HG03139 (cell line): Measurements from ENCODE around the gene TMEM218.

ENCODE experiments used
- ATAC-seq: cut with Tn5 transposase; IDR thresholded peaks from one replicate; pipeline ENCODE4 v1.9.1; 2021; ENCODE audit not compliant: unreplicated experiment

TMEM218 gene

GRCh38 chr11:125129316-125129993 lies 18.0 kb upstream of the TMEM218 start:
- no peak for ATAC-seq

GRCh38 chr11:125128450-125128849 lies 17.0 kb upstream of the TMEM218 start:
- ATAC-seq = no peak

GRCh38 chr11:125124618-125124992 lies 13.2 kb upstream of the TMEM218 start:
- no peak for ATAC-seq

- ATAC-seq = no peak
Observed at GRCh38 chr11:125123947-125124617, 12.7 kb upstream of the TMEM218 start.

- ATAC-seq = no peak
Observed at GRCh38 chr11:125123194-125123946, 11.9 kb upstream of the TMEM218 start.

GRCh38 chr11:125117429-125117828 lies 6.0 kb upstream of the TMEM218 start:
- no peak for ATAC-seq

- no peak for ATAC-seq
Observed at GRCh38 chr11:125114518-125114917, 3.1 kb upstream of the TMEM218 start.

GRCh38 chr11:125112208-125112604 lies 780 bp upstream of the TMEM218 start:
- no peak for ATAC-seq

GRCh38 chr11:125111001-125111342 lies 454 bp downstream of the TMEM218 start:
- no peak for ATAC-seq

- ATAC-seq = no peak
Observed at GRCh38 chr11:125110506-125110905, 920 bp downstream of the TMEM218 start.

GRCh38 chr11:125108469-125108868 lies 3.0 kb downstream of the TMEM218 start:
- ATAC-seq = no peak

- ATAC-seq = no peak
Observed at GRCh38 chr11:125105926-125106325, 5.5 kb downstream of the TMEM218 start.

- ATAC-seq = no peak
Observed at GRCh38 chr11:125102510-125102909, 8.9 kb downstream of the TMEM218 start.

- no peak for ATAC-seq
Observed at GRCh38 chr11:125102025-125102424, 9.4 kb downstream of the TMEM218 start.

- ATAC-seq = no peak
Observed at GRCh38 chr11:125101596-125101995, 9.8 kb downstream of the TMEM218 start.

- ATAC-seq = no peak
Observed at GRCh38 chr11:125100136-125100535, 11.3 kb downstream of the TMEM218 start.

- ATAC-seq = no peak
Observed at GRCh38 chr11:125094731-125095130, 16.7 kb downstream of the TMEM218 start.

GRCh38 chr11:125093502-125093901 lies 17.9 kb downstream of the TMEM218 start:
- ATAC-seq = no peak

GRCh38 chr11:125092669-125093068 lies 18.8 kb downstream of the TMEM218 start:
- ATAC-seq = no peak

GRCh38 chr11:125091877-125092664 lies 19.4 kb downstream of the TMEM218 start:
- ATAC-seq = no peak

GRCh38 chr11:125091247-125091876 lies 20.1 kb downstream of the TMEM218 start:
- ATAC-seq = no peak
